Loucy (cell line): ENCODE data around the gene POU2AF2.
"Not testable (repeated sequence)": the region's sequence is repeated elsewhere in the genome, so short reads cannot be mapped to it uniquely, and the experiment has no call there.

Source experiments
- H2AFZ ChIP-seq: fragments of 200-600 bp; sonication (generic); 2 replicates; pipeline ENCODE4 v1.6.0; 2016; ENCODE audit warnings: antibody characterized with exemption, mild to moderate bottlenecking, low read length, moderate library complexity
- H3F3A ChIP-seq: fragments of 200-600 bp; 2 replicates; pipeline ENCODE4 v1.6.0; 2016; ENCODE audit warnings: antibody characterized with exemption, low read depth, mild to moderate bottlenecking
- H3K27me3 ChIP-seq: fragments of 200-600 bp; sonication (generic); 2 replicates; pipeline ENCODE4 v1.6.1; 2014; ENCODE audit warnings: low read length, mild to moderate bottlenecking; ENCODE audit not compliant: insufficient read depth, poor library complexity, severe bottlenecking
- H3K36me3 ChIP-seq: fragments of 200-600 bp; sonication (generic); 2 replicates; pipeline ENCODE4 v1.6.1; 2016; ENCODE audit warnings: low read length; ENCODE audit not compliant: insufficient read depth
- H3K4me1 ChIP-seq: fragments of 200-600 bp; sonication (generic); 2 replicates; pipeline ENCODE4 v1.5.1; 2014; ENCODE audit warnings: low read length, mild to moderate bottlenecking; ENCODE audit not compliant: insufficient read depth, poor library complexity, severe bottlenecking
- H3K4me2 ChIP-seq: fragments of 200-600 bp; sonication (generic); 2 replicates; pipeline ENCODE4 v1.6.0; 2014; ENCODE audit warnings: antibody characterized with exemption, low read length, low read depth, mild to moderate bottlenecking; ENCODE audit not compliant: poor library complexity, severe bottlenecking
- H3K4me3 ChIP-seq: fragments of 200-600 bp; sonication (generic); 2 replicates; pipeline ENCODE4 v1.5.1; 2014; ENCODE audit warnings: low read length, mild to moderate bottlenecking, mixed read lengths; ENCODE audit not compliant: poor library complexity, severe bottlenecking
- H3K79me2 ChIP-seq: fragments of 200-600 bp; sonication (generic); 2 replicates; pipeline ENCODE4 v1.6.1; 2014; ENCODE audit warnings: low read length; ENCODE audit not compliant: insufficient read depth
- H3K9ac ChIP-seq: fragments of 200-600 bp; sonication (generic); 2 replicates; pipeline ENCODE4 v1.6.0; 2014; ENCODE audit warnings: mild to moderate bottlenecking, low read depth, low read length, moderate library complexity; ENCODE audit not compliant: poor library complexity, severe bottlenecking
- H3K9me2 ChIP-seq: fragments of 200-600 bp; sonication (generic); replicated peaks from 2 replicates; pipeline ENCODE4 v1.6.1; 2016; ENCODE audit warnings: low read depth, low read length, mixed read lengths
- H3K9me3 ChIP-seq: fragments of 200-600 bp; sonication (generic); 2 replicates; pipeline ENCODE4 v1.6.1; 2014; ENCODE audit warnings: mild to moderate bottlenecking, antibody characterized with exemption, low read length, low read depth; ENCODE audit not compliant: insufficient read depth
- H4K20me1 ChIP-seq: fragments of 200-600 bp; sonication (generic); 2 replicates; pipeline ENCODE4 v1.6.0; 2014; ENCODE audit warnings: antibody characterized with exemption, low read length, mild to moderate bottlenecking; ENCODE audit not compliant: insufficient read depth, poor library complexity, severe bottlenecking
- CTCF ChIP-seq: fragments of 200-600 bp; sonication (generic); conservative IDR thresholded peaks from 2 replicates; pipeline ENCODE4 v1.5.1; 2014; ENCODE audit warnings: mild to moderate bottlenecking, antibody characterized with exemption, low read length
- EZH2phosphoT487 ChIP-seq: fragments of 200-600 bp; IDR thresholded peaks from 2 replicates; pipeline ENCODE4 v1.6.1; 2018; ENCODE audit warnings: antibody characterized with exemption, mild to moderate bottlenecking, moderate library complexity, borderline replicate concordance

POU2AF2 gene

DNA sequence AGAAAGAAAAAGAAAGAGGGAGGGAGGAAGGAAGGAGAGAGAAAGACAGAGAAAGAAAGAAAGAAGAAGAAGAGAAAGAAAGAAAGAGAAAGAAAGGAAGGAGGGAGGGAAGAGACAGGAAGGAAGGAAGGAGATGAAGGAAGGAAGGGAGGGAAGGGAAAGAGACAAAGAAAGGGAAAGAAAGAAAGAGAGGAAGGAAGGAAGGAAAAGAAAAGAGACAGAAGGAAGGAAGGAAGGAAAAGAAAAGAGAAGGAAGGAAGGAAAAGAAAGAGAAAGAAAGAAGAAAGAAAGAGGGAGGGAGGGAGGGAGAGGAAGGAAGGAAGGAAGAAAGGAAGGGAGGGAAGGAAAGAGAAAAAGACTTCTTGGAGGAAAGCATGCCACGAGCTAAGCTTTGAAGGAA is 19.1 kb downstream of the POU2AF2 start:
- H3K27me3 ChIP-seq = no peaks in the 10 kb centered on the region
- H2AFZ ChIP-seq = no peak overlapping the region
- TF ChIP-seq CTCF (no peak), EZH2phosphoT487 (no peak)
- H3K4me2 ChIP-seq = no peak overlapping the region
- no peak overlapping the region for H3K4me3 ChIP-seq
- no peaks in the 10 kb centered on the region for H4K20me1 ChIP-seq
- no peaks in the 10 kb centered on the region for H3K79me2 ChIP-seq
- H3K4me1 ChIP-seq = no peaks in the 10 kb centered on the region
- no peaks in the 10 kb centered on the region for H3K36me3 ChIP-seq
- no peaks in the 10 kb centered on the region for H3K9me3 ChIP-seq
- no peak overlapping the region for H3K9ac ChIP-seq
- H3K9me2 ChIP-seq = no peaks in the 10 kb centered on the region
- no peaks in the 10 kb centered on the region for H3F3A ChIP-seq

GRCh38 chr11:111265421-111265820 is 19.9 kb downstream of the POU2AF2 start:
- no peaks in the 10 kb centered on the region for H3F3A ChIP-seq
- H3K9me3 ChIP-seq = no peaks in the 10 kb centered on the region
- no peaks in the 10 kb centered on the region for H4K20me1 ChIP-seq
- no peak overlapping the region for H3K4me3 ChIP-seq
- no peaks in the 10 kb centered on the region for H3K9me2 ChIP-seq
- H3K9ac ChIP-seq = no peak overlapping the region
- H3K27me3 ChIP-seq = no peaks in the 10 kb centered on the region
- no peaks in the 10 kb centered on the region for H3K79me2 ChIP-seq
- H3K36me3 ChIP-seq = no peaks in the 10 kb centered on the region
- no peak overlapping the region for H2AFZ ChIP-seq
- TF ChIP-seq CTCF = no peak
- TF ChIP-seq EZH2phosphoT487 = no peak
- H3K4me2 ChIP-seq = no peak overlapping the region
- H3K4me1 ChIP-seq = no peaks in the 10 kb centered on the region

GRCh38 chr11:111268303-111268702 is 22.8 kb downstream of the POU2AF2 start:
- H3K4me1 ChIP-seq, H3K9me2 ChIP-seq, H3F3A ChIP-seq, H3K36me3 ChIP-seq, H3K79me2 ChIP-seq, H3K9ac ChIP-seq, H3K4me2 ChIP-seq, H3K27me3 ChIP-seq, H3K9me3 ChIP-seq, H4K20me1 ChIP-seq, H3K4me3 ChIP-seq, H2AFZ ChIP-seq: not testable (repeated sequence)

DNA sequence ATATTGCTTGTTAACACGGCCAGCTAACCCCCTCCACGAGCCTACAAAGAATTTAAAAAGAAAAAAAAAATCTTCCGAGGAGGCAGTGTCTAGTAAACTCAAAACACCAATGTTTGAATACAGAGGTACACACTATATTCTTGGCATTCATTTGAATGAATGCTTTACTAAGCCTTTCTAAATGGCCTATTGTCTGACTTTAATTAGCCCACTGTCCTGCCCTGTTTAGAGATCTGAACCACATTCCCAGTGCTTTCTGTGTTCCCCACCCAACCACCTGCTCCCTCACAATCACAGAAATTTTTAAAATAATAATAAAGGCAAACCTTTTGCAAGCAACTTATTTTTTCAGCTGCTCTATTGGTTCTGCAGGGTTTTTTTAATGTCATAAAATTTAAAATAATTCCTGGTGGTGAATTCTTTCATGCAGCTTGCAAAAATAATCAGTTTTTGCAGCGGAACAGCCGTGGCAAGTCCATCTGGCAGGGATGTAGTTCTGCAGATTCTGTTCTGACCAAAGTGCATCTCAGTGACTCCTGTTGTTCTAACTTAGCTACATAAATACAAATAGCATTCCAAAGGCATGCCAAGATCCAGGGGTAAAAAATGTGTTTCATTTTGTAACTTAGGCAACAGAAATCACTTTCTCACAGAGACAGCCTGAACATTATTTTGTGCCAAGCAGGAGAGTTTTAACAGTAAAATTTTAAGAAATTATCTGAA is 23.8 kb downstream of the POU2AF2 start:
- no peak overlapping the region for H3K9ac ChIP-seq
- no peak overlapping the region for H3K4me2 ChIP-seq
- no peaks in the 10 kb centered on the region for H3K36me3 ChIP-seq
- no peaks in the 10 kb centered on the region for H3K79me2 ChIP-seq
- H3K9me2 ChIP-seq = no peaks in the 10 kb centered on the region
- no peaks in the 10 kb centered on the region for H3K27me3 ChIP-seq
- no peak overlapping the region for H3K4me3 ChIP-seq
- H2AFZ ChIP-seq = no peak overlapping the region
- H3F3A ChIP-seq = no peaks in the 10 kb centered on the region
- H4K20me1 ChIP-seq = no peaks in the 10 kb centered on the region
- TF ChIP-seq CTCF (no peak), EZH2phosphoT487 (no peak)
- H3K9me3 ChIP-seq = no peaks in the 10 kb centered on the region
- peaks cover 5% of the 10 kb centered on the region for H3K4me1 ChIP-seq
